Ascending aorta (tissue), 2 donors: Measurements from ENCODE around the gene PRKCB. TPM values are rescaled to one million over a fixed set of nuclear protein-coding genes. Genes with fewer than 3 reads are reported as not detected.

ENCODE experiments used
- DNase-seq, 2 donors: peaks; one replicate each; pipeline ENCODE4 v3.0.0-alpha.2; 2019; ENCODE audit warnings: low spot score in 2 of 2
- H3K27ac ChIP-seq, 2 donors: fragments of 200-600 bp; sonication (generic); one replicate each; pipeline ENCODE4 v1.5.1; 2016 to 2017; ENCODE audit warnings: mild to moderate bottlenecking in 1 of 2
- H3K27me3 ChIP-seq: fragments of 200-600 bp; sonication (generic); one replicate; pipeline ENCODE4 v1.5.1; 2017
- H3K36me3 ChIP-seq, 2 donors: fragments of 200-600 bp; sonication (generic); one replicate each; pipeline ENCODE4 v1.5.1; 2016
- H3K4me1 ChIP-seq, 2 donors: fragments of 200-600 bp; sonication (generic); one replicate each; pipeline ENCODE4 v1.5.1; 2016 to 2017; ENCODE audit warnings: mild to moderate bottlenecking in 1 of 2
- H3K4me3 ChIP-seq, 2 donors: fragments of 200-600 bp; sonication (generic); one replicate each; pipeline ENCODE4 v1.5.1; 2016 to 2017; ENCODE audit warnings: mild to moderate bottlenecking in 1 of 2
- H3K9me3 ChIP-seq, 2 donors: fragments of 200-600 bp; sonication (generic); one replicate each; pipeline ENCODE4 v1.5.1; 2016
- intact Hi-C: fragments of 100-400 bp; cut with DNase I; formaldehyde crosslinking; loops from one replicate; pipeline ENCODE4 v1.15.1; 2023
- total RNA-seq: library from RNA; depleted of rRNA; stranded (reverse); fragments of >200 nt; gene quantifications from one replicate; pipeline ENCODE4 v1.1.0, GENCODE V29; 2016
- TF ChIP-seq, protein P1 (sequence below), 3 experiments: fragments of 200-600 bp in 2 of 3; fragments of 450-650 bp in 1 of 3; sonication (generic) in 2 of 3; IDR thresholded peaks; one replicate each; pipeline ENCODE4 v1.5.1; 2016 to 2019; ENCODE audit warnings: antibody characterized with exemption in 3 of 3, mild to moderate bottlenecking in 1 of 3, moderate library complexity in 1 of 3

PRKCB gene
- total RNA-seq, 1 donor from 2014 or later, result 1.2 TPM

- no peaks in the 10 kb centered on the region for H3K9me3 ChIP-seq
- no peak overlapping the region for H3K27ac ChIP-seq
- no peaks in the 10 kb centered on the region for H3K4me1 ChIP-seq
- H3K36me3 ChIP-seq, result no peaks in the 10 kb centered on the region
- no peak for DNase-seq
- no peak overlapping the region for H3K4me3 ChIP-seq
- H3K27me3 ChIP-seq, result no peaks in the 10 kb centered on the region
- TF ChIP-seq, protein P1, sequence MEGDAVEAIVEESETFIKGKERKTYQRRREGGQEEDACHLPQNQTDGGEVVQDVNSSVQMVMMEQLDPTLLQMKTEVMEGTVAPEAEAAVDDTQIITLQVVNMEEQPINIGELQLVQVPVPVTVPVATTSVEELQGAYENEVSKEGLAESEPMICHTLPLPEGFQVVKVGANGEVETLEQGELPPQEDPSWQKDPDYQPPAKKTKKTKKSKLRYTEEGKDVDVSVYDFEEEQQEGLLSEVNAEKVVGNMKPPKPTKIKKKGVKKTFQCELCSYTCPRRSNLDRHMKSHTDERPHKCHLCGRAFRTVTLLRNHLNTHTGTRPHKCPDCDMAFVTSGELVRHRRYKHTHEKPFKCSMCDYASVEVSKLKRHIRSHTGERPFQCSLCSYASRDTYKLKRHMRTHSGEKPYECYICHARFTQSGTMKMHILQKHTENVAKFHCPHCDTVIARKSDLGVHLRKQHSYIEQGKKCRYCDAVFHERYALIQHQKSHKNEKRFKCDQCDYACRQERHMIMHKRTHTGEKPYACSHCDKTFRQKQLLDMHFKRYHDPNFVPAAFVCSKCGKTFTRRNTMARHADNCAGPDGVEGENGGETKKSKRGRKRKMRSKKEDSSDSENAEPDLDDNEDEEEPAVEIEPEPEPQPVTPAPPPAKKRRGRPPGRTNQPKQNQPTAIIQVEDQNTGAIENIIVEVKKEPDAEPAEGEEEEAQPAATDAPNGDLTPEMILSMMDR (IDR thresholded peaks at IDR 0.05), result no peak
- intact Hi-C loops, result no loop called here
These were observed 30.8 kb downstream of the PRKCB start for GRCh38 chr16:23866621-23867020.

GRCh38 chr16:23867566-23867965 lies 31.8 kb downstream of the PRKCB start:
- Histone ChIP-seq H3K27ac (no peak overlapping the region), H3K4me3 (no peak overlapping the region), H3K9me3 (no peaks in the 10 kb centered on the region), H3K36me3 (no peaks in the 10 kb centered on the region), H3K4me1 (no peaks in the 10 kb centered on the region), H3K27me3 (no peaks in the 10 kb centered on the region)
- intact Hi-C loops, result no loop called here
- TF ChIP-seq, protein P1 (IDR thresholded peaks at IDR 0.05), result no peak
- DNase-seq, result no peak

- no peak overlapping the region for H3K4me3 ChIP-seq
- intact Hi-C loops, result no loop called here
- TF ChIP-seq, protein P1 (IDR thresholded peaks at IDR 0.05), result no peak
- no peak overlapping the region for H3K27ac ChIP-seq
- no peaks in the 10 kb centered on the region for H3K4me1 ChIP-seq
- no peak for DNase-seq
- H3K36me3 ChIP-seq, result no peaks in the 10 kb centered on the region
- no peaks in the 10 kb centered on the region for H3K27me3 ChIP-seq
- no peaks in the 10 kb centered on the region for H3K9me3 ChIP-seq
These were observed 32.4 kb downstream of the PRKCB start for GRCh38 chr16:23868136-23868535.

DNA sequence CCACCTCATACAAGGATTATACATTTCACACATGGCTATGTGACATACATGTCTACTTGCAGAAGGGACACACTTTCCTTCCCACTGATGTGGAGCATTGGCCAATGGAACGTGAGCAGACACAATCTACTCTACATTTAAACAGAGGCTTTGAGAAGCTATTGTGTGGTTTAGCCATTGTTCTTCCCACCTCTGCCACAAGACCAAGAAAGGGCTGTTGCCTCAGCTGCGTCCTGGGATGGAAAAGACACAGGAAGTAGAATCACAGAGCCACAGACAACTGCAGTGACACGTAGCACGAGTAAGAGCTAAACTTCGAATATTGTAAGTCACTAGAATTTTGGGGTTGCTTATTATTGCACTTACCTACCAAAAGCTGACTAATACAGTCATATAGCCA lies 33.3 kb downstream of the PRKCB start:
- no peak for DNase-seq
- H3K36me3 ChIP-seq, result no peaks in the 10 kb centered on the region
- no peak overlapping the region for H3K4me3 ChIP-seq
- H3K27me3 ChIP-seq, result no peaks in the 10 kb centered on the region
- H3K4me1 ChIP-seq, result no peaks in the 10 kb centered on the region
- intact Hi-C loops, result no loop called here
- no peak overlapping the region for H3K27ac ChIP-seq
- TF ChIP-seq, protein P1 (IDR thresholded peaks at IDR 0.05), result no peak
- no peaks in the 10 kb centered on the region for H3K9me3 ChIP-seq

GRCh38 chr16:23871924-23872323 lies 36.1 kb downstream of the PRKCB start:
- Histone ChIP-seq H3K27me3 (no peaks in the 10 kb centered on the region), H3K36me3 (no peaks in the 10 kb centered on the region), H3K9me3 (no peaks in the 10 kb centered on the region), H3K4me3 (no peak overlapping the region), H3K27ac (no peak overlapping the region), H3K4me1 (no peaks in the 10 kb centered on the region)
- DNase-seq, result no peak
- intact Hi-C loops, result no loop called here
- TF ChIP-seq, protein P1 (IDR thresholded peaks at IDR 0.05), result no peak

GRCh38 chr16:23874613-23875294 lies 39.0 kb downstream of the PRKCB start:
- no peaks in the 10 kb centered on the region for H3K4me1 ChIP-seq
- H3K27me3 ChIP-seq, result no peaks in the 10 kb centered on the region
- no peaks in the 10 kb centered on the region for H3K9me3 ChIP-seq
- TF ChIP-seq, protein P1 (IDR thresholded peaks at IDR 0.05), result no peak
- no peak overlapping the region for H3K27ac ChIP-seq
- DNase-seq, result no peak
- intact Hi-C loops, result no loop called here
- no peaks in the 10 kb centered on the region for H3K36me3 ChIP-seq
- H3K4me3 ChIP-seq, result no peak overlapping the region
